ENCODE data around the gene FEN1.

- TF ChIP-seq POLR2AphosphoS5 (IDR thresholded peaks at IDR 0.05; ENCODE audit: low read depth, low read length) (no peak), POLR2A (IDR thresholded peaks at IDR 0.05; ENCODE audit: low read depth, low read length) (no peak)
Measured at GRCh38 chr11:61793829-61794204, 1.1 kb downstream of the FEN1 start.
